GM23338 (cell line): ENCODE results near the gene FDXR. TPM values are rescaled to one million over a fixed set of nuclear protein-coding genes. Genes with fewer than 3 reads are reported as not detected.

Source experiments
- ATAC-seq: fragments of 200-7000 bp; cut with Tn5 transposase; 3 replicates; pipeline ENCODE4 v1.9.1; 2020
- DNase-seq: peaks from one replicate; pipeline ENCODE4 v3.0.0-alpha.2; 2015; ENCODE audit warnings: low spot score
- H2AFZ ChIP-seq: fragments of 200-600 bp; sonication (generic); 2 replicates; pipeline ENCODE4 v1.8.0; 2016; ENCODE audit warnings: antibody characterized with exemption, mild to moderate bottlenecking, moderate library complexity
- H3F3A ChIP-seq: fragments of 200-600 bp; sonication (generic); replicated peaks from 2 replicates; pipeline ENCODE4 v1.8.0; 2017; ENCODE audit warnings: antibody characterized with exemption, mixed run types, low read depth
- H3K27ac ChIP-seq: fragments of 200-600 bp; sonication (generic); 2 replicates; pipeline ENCODE4 v1.6.1; 2016; ENCODE audit warnings: low read depth
- H3K27me3 ChIP-seq: fragments of 200-600 bp; sonication (generic); 2 replicates; pipeline ENCODE4 v1.8.0; 2016; ENCODE audit warnings: mild to moderate bottlenecking, mixed run types, moderate library complexity; ENCODE audit not compliant: insufficient read depth
- H3K36me3 ChIP-seq: fragments of 200-600 bp; sonication (generic); 2 replicates; pipeline ENCODE4 v1.8.0; 2016; ENCODE audit warnings: mild to moderate bottlenecking; ENCODE audit not compliant: insufficient read depth
- H3K4me1 ChIP-seq: fragments of 200-600 bp; sonication (generic); 2 replicates; pipeline ENCODE4 v1.8.0; 2016; ENCODE audit warnings: mild to moderate bottlenecking, moderate library complexity; ENCODE audit not compliant: insufficient read depth
- H3K4me2 ChIP-seq: fragments of 200-600 bp; sonication (generic); 2 replicates; pipeline ENCODE4 v1.7.1; 2017; ENCODE audit warnings: mixed run types
- H3K4me3 ChIP-seq: fragments of 200-600 bp; sonication (generic); 2 replicates; pipeline ENCODE4 v1.6.1; 2016; ENCODE audit warnings: mixed run types
- H3K79me2 ChIP-seq: fragments of 200-600 bp; sonication (generic); replicated peaks from 2 replicates; pipeline ENCODE4 v1.8.0; 2017; ENCODE audit warnings: mild to moderate bottlenecking; ENCODE audit not compliant: insufficient read depth
- H3K9me2 ChIP-seq: fragments of 200-600 bp; sonication (generic); 2 replicates; pipeline ENCODE4 v1.8.0; 2017; ENCODE audit not compliant: insufficient read depth
- H4K20me1 ChIP-seq: fragments of 200-600 bp; sonication (generic); replicated peaks from 2 replicates; pipeline ENCODE4 v1.8.0; 2017; ENCODE audit warnings: mild to moderate bottlenecking; ENCODE audit not compliant: insufficient read depth
- H3K27ac Mint-ChIP-seq: 2 replicates; pipeline ENCODE4 v1.8.0; 2020; ENCODE audit warnings: inconsistent platforms, mild to moderate bottlenecking, moderate library complexity, mixed read lengths
- H3K27me3 Mint-ChIP-seq: 3 replicates; pipeline ENCODE4 v1.8.0; 2022; ENCODE audit warnings: low read depth, mild to moderate bottlenecking, moderate library complexity, mixed read lengths, inconsistent platforms; ENCODE audit not compliant: insufficient read depth, poor library complexity
- H3K36me3 Mint-ChIP-seq: 3 replicates; pipeline ENCODE4 v1.8.0; 2021; ENCODE audit warnings: low read depth, mild to moderate bottlenecking, inconsistent platforms, moderate library complexity, mixed read lengths
- H3K4me1 Mint-ChIP-seq: 3 replicates; pipeline ENCODE4 v1.8.0; 2020; ENCODE audit warnings: mild to moderate bottlenecking, inconsistent platforms, mixed read lengths
- H3K4me3 Mint-ChIP-seq: 3 replicates; pipeline ENCODE4 v1.8.0; 2021; ENCODE audit warnings: moderate library complexity, mild to moderate bottlenecking, inconsistent platforms, mixed read lengths
- H3K9me3 Mint-ChIP-seq: 3 replicates; pipeline ENCODE4 v1.8.0; 2020; ENCODE audit warnings: moderate library complexity, mild to moderate bottlenecking, inconsistent platforms, mixed read lengths
- CREB1 ChIP-seq: fragments of 250-450 bp; sonication (Bioruptor Pico); IDR thresholded peaks from 2 replicates; pipeline ENCODE4 v1.5.0; 2020; ENCODE audit warnings: low read depth, mild to moderate bottlenecking, moderate library complexity
- CTCF ChIP-seq, 2 experiments: fragments of 200-600 bp in 1 of 2; sonication (generic) in 1 of 2; conservative IDR thresholded peaks; 2 replicates each; pipeline versions ENCODE4 v1.5.1 to v1.6.1; 2016 to 2017; ENCODE audit warnings: antibody characterized with exemption in 2 of 2, low read depth in 2 of 2, mild to moderate bottlenecking in 2 of 2, moderate library complexity in 1 of 2
- EZH2 ChIP-seq: fragments of 200-600 bp; sonication (generic); IDR thresholded peaks from one replicate; pipeline ENCODE4 v1.8.0; 2017; ENCODE audit warnings: antibody characterized with exemption, mild to moderate bottlenecking, low read depth; ENCODE audit not compliant: unreplicated experiment
- EZH2phosphoT487 ChIP-seq: fragments of 200-600 bp; sonication (generic); IDR thresholded peaks from one replicate; pipeline ENCODE4 v1.8.1; 2018; ENCODE audit warnings: antibody characterized with exemption; ENCODE audit not compliant: unreplicated experiment
- JUNB ChIP-seq: IDR thresholded peaks from one replicate; pipeline ENCODE4 v1.6.1; 2016; ENCODE audit warnings: antibody characterized with exemption; ENCODE audit not compliant: unreplicated experiment
- NANOG ChIP-seq: IDR thresholded peaks from 2 replicates; pipeline ENCODE4 v1.6.1; 2016; ENCODE audit warnings: antibody characterized with exemption, borderline replicate concordance
- POLR2AphosphoS5 ChIP-seq: IDR thresholded peaks from 2 replicates; pipeline ENCODE4 v1.6.1; 2016; ENCODE audit warnings: antibody characterized with exemption, low read depth
- REST ChIP-seq: IDR thresholded peaks from one replicate; pipeline ENCODE4 v1.6.1; 2018; ENCODE audit warnings: antibody characterized with exemption; ENCODE audit not compliant: unreplicated experiment
- STAT1 ChIP-seq: IDR thresholded peaks from one replicate; pipeline ENCODE4 v1.6.1; 2016; ENCODE audit warnings: antibody characterized with exemption; ENCODE audit not compliant: unreplicated experiment
- ZNF114 ChIP-seq: fragments of 250-450 bp; sonication (Bioruptor Pico); IDR thresholded peaks from 2 replicates; pipeline ENCODE4 v1.5.0; 2020; ENCODE audit warnings: mild to moderate bottlenecking, moderate library complexity
- ZNF331 ChIP-seq: fragments of 250-450 bp; sonication (Bioruptor Pico); IDR thresholded peaks from 2 replicates; pipeline ENCODE4 v1.5.0; 2020; ENCODE audit warnings: low read depth, mild to moderate bottlenecking, moderate library complexity
- polyA plus RNA-seq: library from polyadenylated mRNA; unstranded; fragments of >200 nt; fragmentation: Nextera tagmentation; extraction: Ambion mirVana; gene quantifications from 2 replicates; pipeline ENCODE4 v1.2.1, GENCODE V29; 2016
- total RNA-seq: library from RNA; depleted of rRNA; stranded (reverse); fragments of >200 nt; shearing (Covaris generic); gene quantifications from 2 replicates; pipeline ENCODE4 v1.2.3, GENCODE V29; 2014

FDXR gene
- total and polyA plus RNA-seq, 2 experiments from 2014 or later: 21.7 to 33.1 TPM

- Histone ChIP-seq H2AFZ (no peak overlapping the region), H3F3A (0 out of 2 replicates have a peak, but pooled peaks cover 7% of the 10 kb centered on the region), H3K27me3 (peaks cover 50% of the 10 kb centered on the region), H3K27ac (no peak overlapping the region), H3K9me2 (no peaks in the 10 kb centered on the region), H3K79me2 (no peaks in the 10 kb centered on the region), H3K4me1 (peaks cover 10% of the 10 kb centered on the region; the same call in 1 of the 2 replicates), H3K4me3 (no peak overlapping the region), H3K36me3 (no peaks in the 10 kb centered on the region), H3K4me2 (peak overlapping the region; percentile 51), H4K20me1 (peaks cover 5% of the 10 kb centered on the region; the same call in 1 of the 2 replicates)
- Mint-ChIP-seq H3K27ac (no peak overlapping the region), H3K36me3 (no peaks in the 10 kb centered on the region; the same call in 2 of the 3 replicates), H3K4me3 (peak overlapping the region; percentile 1; the same call in 1 of the 3 replicates), H3K4me1 (peaks cover 32% of the 10 kb centered on the region), H3K9me3 (no peaks in the 10 kb centered on the region), H3K27me3 (peaks cover 36% of the 10 kb centered on the region)
- ATAC-seq (peak; percentile 16), DNase-seq (peak; percentile 59)
- TF ChIP-seq JUNB (no peak), ZNF114 (CRISPR knock-in tag) (no peak), CTCF (conservative IDR thresholded peaks at IDR 0.05; ENCODE audit: low read depth in 2 of 2) (no peak), REST (no peak), NANOG (no peak), POLR2AphosphoS5 (no peak; the same call in 1 of the 2 replicates), ZNF331 (CRISPR knock-in tag) (no peak), EZH2 (no peak), STAT1 (no peak), EZH2phosphoT487 (no peak), CREB1 (no peak)
Measured at GRCh38 chr17:74840989-74841666, 31.7 kb downstream of the FDXR start.
